DOHH2 (cell line): Measurements from ENCODE around the gene CTAGE1.

ENCODE experiments used
- H3F3A ChIP-seq: fragments of 200-600 bp; sonication (generic), shearing (Covaris generic); 2 replicates; pipeline ENCODE4 v1.6.0; 2016; ENCODE audit warnings: antibody characterized with exemption, mild to moderate bottlenecking; ENCODE audit not compliant: control insufficient read depth, insufficient read depth
- H3K27ac ChIP-seq: fragments of 200-600 bp; sonication (generic); 2 replicates; pipeline ENCODE4 v1.5.1; 2014; ENCODE audit warnings: low read depth, mild to moderate bottlenecking, low read length, moderate library complexity
- H3K27me3 ChIP-seq: fragments of 200-600 bp; sonication (generic); 2 replicates; pipeline ENCODE4 v1.6.1; 2014; ENCODE audit warnings: mild to moderate bottlenecking, low read length, mixed read lengths; ENCODE audit not compliant: control insufficient read depth
- H3K36me3 ChIP-seq: fragments of 200-600 bp; sonication (generic); 2 replicates; pipeline ENCODE4 v1.6.1; 2014; ENCODE audit warnings: mild to moderate bottlenecking, low read length, moderate library complexity, mixed read lengths; ENCODE audit not compliant: control insufficient read depth
- H3K4me1 ChIP-seq: fragments of 200-600 bp; sonication (generic); 2 replicates; pipeline ENCODE4 v1.6.1; 2014; ENCODE audit warnings: mild to moderate bottlenecking, low read length, mixed read lengths; ENCODE audit not compliant: control insufficient read depth
- H3K4me2 ChIP-seq: fragments of 200-600 bp; sonication (generic); 2 replicates; pipeline ENCODE4 v1.6.0; 2014; ENCODE audit warnings: mild to moderate bottlenecking, low read length, moderate library complexity
- H3K4me3 ChIP-seq: fragments of 200-600 bp; sonication (generic); 2 replicates; pipeline ENCODE4 v1.5.1; 2014; ENCODE audit warnings: mild to moderate bottlenecking, low read length, mixed read lengths
- H3K79me2 ChIP-seq: fragments of 200-600 bp; sonication (generic); 2 replicates; pipeline ENCODE4 v1.6.1; 2014; ENCODE audit warnings: mild to moderate bottlenecking, low read length, mixed read lengths; ENCODE audit not compliant: control insufficient read depth
- H3K9me2 ChIP-seq: fragments of 200-600 bp; sonication (generic); replicated peaks from 2 replicates; pipeline ENCODE4 v1.6.1; 2014; ENCODE audit warnings: mild to moderate bottlenecking, low read length, mixed read lengths; ENCODE audit not compliant: control insufficient read depth
- H3K9me3 ChIP-seq: fragments of 200-600 bp; sonication (generic); 2 replicates; pipeline ENCODE4 v1.6.1; 2014; ENCODE audit warnings: antibody characterized with exemption, low read length, mixed read lengths; ENCODE audit not compliant: control insufficient read depth, insufficient read depth
- H4K20me1 ChIP-seq: fragments of 200-600 bp; sonication (generic); 2 replicates; pipeline ENCODE4 v1.6.0; 2014; ENCODE audit warnings: low read depth, mild to moderate bottlenecking, antibody characterized with exemption, low read length, moderate library complexity; ENCODE audit not compliant: control insufficient read depth, insufficient read depth
- CTCF ChIP-seq: fragments of 200-600 bp; sonication (generic); IDR thresholded peaks from one replicate; pipeline ENCODE4 v1.5.1; 2014; ENCODE audit warnings: antibody characterized with exemption, mild to moderate bottlenecking, low read depth, low read length; ENCODE audit not compliant: poor library complexity, severe bottlenecking
- EZH2phosphoT487 ChIP-seq: fragments of 200-600 bp; sonication (generic); IDR thresholded peaks from 2 replicates; pipeline ENCODE4 v1.6.1; 2017; ENCODE audit warnings: borderline replicate concordance, mild to moderate bottlenecking, antibody characterized with exemption, low read length, moderate library complexity, mixed read lengths

The CTAGE1 gene

GRCh38 chr18:22420652-22421051, 2.9 kb upstream of the CTAGE1 start:
- H3K9me3 ChIP-seq, result 0 out of 2 replicates have a peak, but pooled peaks cover 5% of the 10 kb centered on the region
- no peaks in the 10 kb centered on the region for H4K20me1 ChIP-seq
- no peaks in the 10 kb centered on the region for H3K4me1 ChIP-seq
- H3K9me2 ChIP-seq, result no peaks in the 10 kb centered on the region
- no peaks in the 10 kb centered on the region for H3K79me2 ChIP-seq
- H3F3A ChIP-seq, result no peaks in the 10 kb centered on the region
- H3K4me3 ChIP-seq, result no peak overlapping the region
- no peaks in the 10 kb centered on the region for H3K36me3 ChIP-seq
- no peak overlapping the region for H3K4me2 ChIP-seq
- TF ChIP-seq CTCF (no peak), EZH2phosphoT487 (no peak)
- H3K27me3 ChIP-seq, result no peaks in the 10 kb centered on the region
- H3K27ac ChIP-seq, result no peak overlapping the region

- H3K4me1 ChIP-seq, result no peaks in the 10 kb centered on the region
- H3K9me3 ChIP-seq, result no peaks in the 10 kb centered on the region
- H3K36me3 ChIP-seq, result no peaks in the 10 kb centered on the region
- no peaks in the 10 kb centered on the region for H3K27me3 ChIP-seq
- no peaks in the 10 kb centered on the region for H3F3A ChIP-seq
- no peaks in the 10 kb centered on the region for H3K9me2 ChIP-seq
- no peaks in the 10 kb centered on the region for H4K20me1 ChIP-seq
- no peak overlapping the region for H3K4me2 ChIP-seq
- no peaks in the 10 kb centered on the region for H3K79me2 ChIP-seq
- H3K27ac ChIP-seq, result no peak overlapping the region
- TF ChIP-seq CTCF (no peak), EZH2phosphoT487 (no peak)
- no peak overlapping the region for H3K4me3 ChIP-seq
These were observed 5.4 kb downstream of the CTAGE1 start for GRCh38 chr18:22412176-22412911.

- H3K9me2 ChIP-seq, result no peaks in the 10 kb centered on the region
- H3F3A ChIP-seq, result no peaks in the 10 kb centered on the region
- H4K20me1 ChIP-seq, result no peaks in the 10 kb centered on the region
- H3K4me1 ChIP-seq, result no peaks in the 10 kb centered on the region
- no peaks in the 10 kb centered on the region for H3K79me2 ChIP-seq
- no peak overlapping the region for H3K4me3 ChIP-seq
- no peaks in the 10 kb centered on the region for H3K9me3 ChIP-seq
- TF ChIP-seq EZH2phosphoT487 (no peak), CTCF (no peak)
- no peaks in the 10 kb centered on the region for H3K27me3 ChIP-seq
- no peak overlapping the region for H3K27ac ChIP-seq
- no peaks in the 10 kb centered on the region for H3K36me3 ChIP-seq
- H3K4me2 ChIP-seq, result no peak overlapping the region
These were observed 6.3 kb downstream of the CTAGE1 start for GRCh38 chr18:22411446-22411845.
